ENCODE data around the gene LINGO3.

The LINGO3 gene

DNA sequence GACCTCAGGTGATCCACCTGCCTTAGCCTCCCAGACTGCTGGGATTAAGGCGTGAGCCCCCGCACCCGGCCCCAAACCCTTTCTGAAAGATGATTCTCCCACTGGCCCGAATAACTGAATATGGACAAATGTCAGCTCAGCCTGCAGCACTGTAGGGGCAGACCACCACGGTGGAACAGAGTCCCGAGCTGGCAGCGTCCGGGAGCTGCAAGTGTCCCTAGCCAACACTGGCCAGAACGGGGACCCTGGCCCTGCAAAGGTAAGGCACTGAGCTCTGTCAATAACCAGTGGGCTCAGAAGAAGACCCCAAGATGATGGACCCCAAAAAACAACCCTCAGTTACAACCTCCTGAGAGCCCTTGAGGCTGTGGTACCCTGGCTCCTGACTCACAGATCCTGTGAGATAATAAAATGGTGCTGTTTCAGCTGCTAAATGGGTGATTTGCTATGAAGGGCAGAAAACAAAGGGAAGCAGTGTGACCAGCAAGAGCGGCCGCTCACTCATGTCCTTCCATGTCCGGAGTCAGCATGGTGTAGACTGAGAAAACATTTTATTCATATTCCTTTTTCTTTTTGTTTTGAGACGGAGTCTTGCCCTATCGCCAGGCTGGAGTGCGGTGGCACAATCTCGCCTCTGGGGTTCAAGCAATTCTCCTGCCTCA, 18.9 kb upstream of the LINGO3 start:
- no peak overlapping the region for H3K4me3 ChIP-seq (ENCODE audit: low read depth, low read length)
- TF ChIP-seq, protein P1, sequence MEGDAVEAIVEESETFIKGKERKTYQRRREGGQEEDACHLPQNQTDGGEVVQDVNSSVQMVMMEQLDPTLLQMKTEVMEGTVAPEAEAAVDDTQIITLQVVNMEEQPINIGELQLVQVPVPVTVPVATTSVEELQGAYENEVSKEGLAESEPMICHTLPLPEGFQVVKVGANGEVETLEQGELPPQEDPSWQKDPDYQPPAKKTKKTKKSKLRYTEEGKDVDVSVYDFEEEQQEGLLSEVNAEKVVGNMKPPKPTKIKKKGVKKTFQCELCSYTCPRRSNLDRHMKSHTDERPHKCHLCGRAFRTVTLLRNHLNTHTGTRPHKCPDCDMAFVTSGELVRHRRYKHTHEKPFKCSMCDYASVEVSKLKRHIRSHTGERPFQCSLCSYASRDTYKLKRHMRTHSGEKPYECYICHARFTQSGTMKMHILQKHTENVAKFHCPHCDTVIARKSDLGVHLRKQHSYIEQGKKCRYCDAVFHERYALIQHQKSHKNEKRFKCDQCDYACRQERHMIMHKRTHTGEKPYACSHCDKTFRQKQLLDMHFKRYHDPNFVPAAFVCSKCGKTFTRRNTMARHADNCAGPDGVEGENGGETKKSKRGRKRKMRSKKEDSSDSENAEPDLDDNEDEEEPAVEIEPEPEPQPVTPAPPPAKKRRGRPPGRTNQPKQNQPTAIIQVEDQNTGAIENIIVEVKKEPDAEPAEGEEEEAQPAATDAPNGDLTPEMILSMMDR (IDR thresholded peaks at IDR 0.05; ENCODE audit: borderline replicate concordance, insufficient read depth, low read depth, low read length), result no peak

DNA sequence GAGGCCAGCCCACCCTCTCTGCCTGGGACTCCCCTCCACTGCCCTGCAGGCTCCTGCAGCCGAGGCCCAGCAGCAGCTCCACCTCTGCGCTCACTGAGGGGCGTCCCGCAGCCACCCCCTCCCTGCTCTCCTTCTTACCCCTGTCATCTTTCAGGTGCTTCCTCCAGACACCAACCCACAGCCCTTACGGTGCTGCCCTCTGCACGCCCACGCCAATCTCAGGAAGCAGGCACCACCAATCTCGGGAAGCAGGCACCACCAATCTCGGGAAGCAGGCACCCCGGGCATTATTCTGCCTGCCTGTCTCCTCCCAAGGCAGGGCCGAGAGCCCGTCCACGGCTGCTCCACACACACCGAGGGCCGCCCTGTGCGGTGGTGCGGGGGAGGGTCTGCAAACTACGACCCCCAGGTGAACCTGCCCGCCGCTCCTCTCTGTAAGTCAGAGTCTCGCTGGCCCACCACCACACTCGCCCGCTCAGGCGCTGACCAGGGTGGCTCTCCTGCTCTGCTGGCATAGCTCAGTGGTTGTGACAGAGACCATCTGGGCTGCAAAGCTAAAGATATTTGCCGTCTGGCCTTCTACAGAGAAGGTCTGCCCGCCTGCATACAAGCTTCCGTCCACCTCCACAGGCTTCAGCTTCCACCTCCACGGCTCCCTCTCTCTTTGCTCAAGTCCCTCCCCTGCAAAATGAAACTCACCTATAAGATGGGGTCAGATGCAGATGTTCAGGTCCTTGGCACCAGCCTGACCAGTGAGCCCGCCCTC, 17.5 kb upstream of the LINGO3 start:
- peak overlapping the region; percentile 27 for H3K4me3 ChIP-seq (ENCODE audit: low read depth, low read length)

DNA sequence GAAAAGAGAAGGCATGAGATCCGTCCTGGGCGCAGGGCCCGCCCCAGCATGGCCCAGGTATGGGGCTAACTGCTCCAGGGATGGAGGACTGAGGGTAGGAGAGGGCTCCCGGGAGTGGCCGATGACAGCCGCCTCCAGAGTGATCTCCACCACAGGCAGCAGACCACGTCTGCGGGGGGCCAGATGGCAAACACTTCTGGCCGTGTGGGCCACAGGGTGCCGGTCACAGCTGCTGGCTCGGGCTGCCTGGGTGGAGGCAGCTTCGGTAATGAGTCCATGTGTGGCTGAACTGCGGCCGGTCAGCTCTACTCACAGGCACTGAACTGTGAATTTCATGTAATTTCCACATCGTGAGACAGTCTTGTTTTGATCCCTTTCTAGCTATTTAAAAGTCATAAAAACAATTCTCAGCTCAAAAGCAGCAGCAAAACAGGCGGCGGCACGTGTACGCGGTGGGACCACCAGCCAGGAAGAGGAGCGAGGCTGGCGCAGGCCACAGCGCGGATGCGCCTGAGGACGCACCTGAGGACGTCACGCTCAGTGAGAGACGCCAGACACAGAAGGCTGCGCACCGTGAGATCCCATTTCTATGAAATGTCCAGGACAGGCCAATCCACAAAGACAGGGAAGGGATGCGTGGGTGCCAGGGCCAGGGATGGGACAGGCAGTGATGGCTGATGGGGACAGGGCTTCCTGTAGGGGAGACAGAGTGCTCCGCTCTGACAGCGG, 16.4 kb upstream of the LINGO3 start:
- peak overlapping the region; percentile 27 for H3K4me3 ChIP-seq (ENCODE audit: low read depth, low read length)

More for the DNA sequence above, 17.5 kb upstream of the LINGO3 start:
- TF ChIP-seq, protein P1 (IDR thresholded peaks at IDR 0.05; ENCODE audit: borderline replicate concordance, insufficient read depth, low read depth, low read length), result no peak

DNA sequence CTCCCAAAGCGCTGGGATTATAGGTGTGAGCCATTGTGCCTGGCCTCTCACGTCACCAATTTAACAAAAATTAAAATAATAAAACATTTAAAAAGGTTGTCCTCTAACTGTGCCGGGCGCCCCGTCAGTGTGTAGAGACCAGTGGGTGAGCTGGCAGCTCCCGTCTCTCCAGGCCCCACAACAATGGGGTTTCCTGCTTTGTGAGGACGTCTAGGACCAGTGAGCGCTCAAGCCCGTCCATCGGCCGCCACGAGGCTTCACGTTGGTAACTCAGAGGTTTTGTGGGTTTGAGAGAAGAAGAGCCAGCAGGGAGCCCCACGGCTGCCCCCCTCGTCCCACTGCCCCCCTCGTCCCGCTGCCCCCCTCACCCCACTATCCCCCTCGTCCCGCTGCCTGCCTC, 15.8 kb upstream of the LINGO3 start:
- H3K4me3 ChIP-seq (ENCODE audit: low read depth, low read length), result no peak overlapping the region
- TF ChIP-seq, protein P1 (IDR thresholded peaks at IDR 0.05; ENCODE audit: borderline replicate concordance, insufficient read depth, low read depth, low read length), result no peak

More for the DNA sequence above, 16.4 kb upstream of the LINGO3 start:
- TF ChIP-seq, protein P1 (IDR thresholded peaks at IDR 0.05; ENCODE audit: borderline replicate concordance, insufficient read depth, low read depth, low read length), result no peak

DNA sequence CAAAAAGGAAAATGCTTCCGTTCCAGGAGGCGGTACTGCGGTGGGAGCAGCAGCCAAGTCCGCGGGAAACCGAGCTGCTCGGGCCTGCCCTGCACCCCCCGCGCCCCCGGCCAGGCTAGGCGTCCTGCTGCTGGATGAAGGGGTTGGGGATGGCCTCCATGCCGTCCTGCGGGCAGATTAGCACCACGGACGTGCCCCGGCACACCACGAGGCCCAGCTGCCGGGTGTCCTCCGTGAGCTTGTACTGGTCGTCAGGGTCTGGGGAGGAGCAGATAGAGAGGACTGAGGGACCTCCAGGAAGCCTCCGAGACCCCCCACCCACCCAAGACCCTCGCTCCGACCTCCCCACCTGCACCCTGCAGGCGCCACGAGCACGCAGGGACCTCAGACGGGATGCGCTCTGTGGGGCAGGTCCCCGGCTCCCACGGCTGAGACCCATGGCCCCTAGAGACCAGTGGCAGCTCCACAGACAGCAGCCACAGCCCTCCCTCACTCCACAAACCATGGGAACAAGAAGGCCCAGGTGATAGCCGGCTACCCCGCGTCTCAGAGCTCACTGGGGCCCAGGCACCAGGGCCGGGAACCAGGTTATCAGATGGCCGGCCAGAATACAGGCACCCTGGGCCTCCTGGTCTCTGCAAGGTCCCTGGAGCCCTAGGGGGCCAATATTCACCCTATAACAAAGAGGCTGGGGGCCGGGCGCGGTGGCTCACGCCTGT, 13.8 kb upstream of the LINGO3 start:
- no peak overlapping the region for H3K4me3 ChIP-seq (ENCODE audit: low read depth, low read length)
- TF ChIP-seq, protein P1 (IDR thresholded peaks at IDR 0.05; ENCODE audit: borderline replicate concordance, insufficient read depth, low read depth, low read length), result no peak

DNA sequence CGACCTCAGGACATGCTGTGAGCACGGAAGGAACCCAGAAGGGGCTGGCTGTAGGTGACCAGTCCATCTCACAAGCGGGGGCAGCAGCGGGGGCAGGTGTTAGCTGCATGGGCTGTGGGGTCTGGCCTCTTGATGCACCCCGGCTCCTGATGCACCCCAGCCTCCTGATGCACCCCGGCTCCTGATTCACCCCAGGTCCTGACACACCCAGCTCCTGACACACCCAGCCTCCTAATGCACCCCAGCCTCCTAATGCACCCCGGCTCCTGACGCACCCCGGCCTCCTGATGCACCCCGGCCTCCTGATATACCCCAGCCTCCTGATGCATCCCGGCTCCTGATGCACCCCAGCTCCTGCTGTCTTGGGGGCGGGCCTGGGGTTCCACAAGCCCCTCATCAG, 13.0 kb upstream of the LINGO3 start:
- no peak overlapping the region for H3K4me3 ChIP-seq (ENCODE audit: low read depth, low read length)
- TF ChIP-seq, protein P1 (IDR thresholded peaks at IDR 0.05; ENCODE audit: borderline replicate concordance, insufficient read depth, low read depth, low read length), result no peak
